ENCODE data around the gene ITGAL.

ITGAL gene

GRCh38 chr16:30541502-30542329 is 69.2 kb downstream of the ITGAL start:
- DNase-seq (ENCODE audit: low read depth in 2 of 2): no peak

GRCh38 chr16:30543067-30543466 is 70.5 kb downstream of the ITGAL start:
- DNase-seq (ENCODE audit: low read depth in 2 of 2): no peak

GRCh38 chr16:30546115-30546514 is 73.6 kb downstream of the ITGAL start:
- no peak for DNase-seq (ENCODE audit: low read depth in 2 of 2)

- no peak for DNase-seq (ENCODE audit: low read depth in 2 of 2)
Measured at GRCh38 chr16:30548416-30549253, 76.1 kb downstream of the ITGAL start.

- peak; percentile 46 to 49 for DNase-seq (ENCODE audit: low read depth in 2 of 2)
Measured at GRCh38 chr16:30551781-30552180, 79.2 kb downstream of the ITGAL start.

- DNase-seq (ENCODE audit: low read depth in 2 of 2): no peak
Measured at GRCh38 chr16:30552956-30553355, 80.4 kb downstream of the ITGAL start.

DNA sequence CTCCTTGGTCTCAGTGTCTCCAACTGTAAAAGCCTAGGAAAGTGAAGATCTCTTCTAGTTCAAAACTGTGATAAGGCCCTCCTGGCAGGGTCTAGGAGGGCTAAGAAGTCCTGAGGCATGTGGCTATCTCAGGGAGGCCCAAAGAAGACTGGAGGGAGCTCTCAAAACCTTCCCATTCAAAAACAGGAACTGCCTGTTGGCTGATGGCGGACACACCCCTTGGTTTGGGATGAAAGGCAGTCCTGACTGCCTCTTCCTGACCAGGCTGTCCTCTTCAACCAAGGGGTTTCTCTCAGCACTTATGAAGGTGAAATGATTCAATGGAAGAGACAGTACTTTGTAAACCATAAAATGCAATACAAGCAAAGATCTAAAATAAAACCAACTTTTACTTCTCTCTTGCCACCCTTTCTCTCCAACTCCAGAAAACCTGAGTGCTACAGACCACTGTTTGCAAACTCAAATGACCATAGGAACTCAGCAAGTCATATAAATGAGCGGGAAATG is 80.9 kb downstream of the ITGAL start:
- DNase-seq (ENCODE audit: low read depth in 2 of 2): no peak

DNA sequence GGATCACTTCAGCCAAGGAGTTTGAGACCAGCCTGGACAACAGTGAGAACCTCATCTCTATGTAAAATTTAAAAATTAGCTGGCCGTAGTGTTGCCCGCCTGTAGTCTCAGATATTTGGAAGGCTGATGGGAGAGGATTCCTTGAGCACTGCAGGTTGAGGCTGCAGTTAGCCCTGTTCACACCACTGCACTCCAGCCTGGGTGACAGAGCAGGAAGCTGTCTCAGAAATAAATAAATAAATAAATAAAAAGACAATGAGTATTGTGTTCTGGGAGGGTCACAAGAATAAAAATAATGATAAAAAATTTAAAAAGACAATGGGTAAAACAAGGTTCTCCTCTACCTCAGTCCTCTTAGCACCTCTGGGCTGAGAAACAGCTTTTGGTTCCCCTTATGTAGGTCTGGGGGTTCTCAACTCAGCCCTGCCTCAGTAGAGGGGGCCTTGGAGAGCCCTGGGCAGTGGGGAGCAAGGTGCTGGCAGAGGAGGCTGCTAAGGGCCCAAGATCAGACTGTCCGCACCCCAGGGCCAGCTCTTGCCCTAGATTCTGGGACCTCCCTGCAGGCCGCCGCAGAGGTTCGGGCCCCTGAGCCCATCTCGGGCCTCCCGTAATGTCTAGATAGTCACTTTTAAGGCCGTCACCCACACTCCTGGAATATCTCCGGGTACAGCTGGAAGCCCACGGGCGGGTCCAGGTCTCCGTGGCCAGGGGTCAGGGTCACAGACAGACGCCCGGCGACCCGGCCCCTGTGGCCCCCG is 82.2 kb downstream of the ITGAL start:
- no peak for DNase-seq (ENCODE audit: low read depth in 2 of 2)

- no peak for DNase-seq (ENCODE audit: low read depth in 2 of 2)
Measured at GRCh38 chr16:30555315-30556124, 83.0 kb downstream of the ITGAL start.

GRCh38 chr16:30556125-30556473 is 83.6 kb downstream of the ITGAL start:
- DNase-seq (ENCODE audit: low read depth in 2 of 2): no peak

- no peak for DNase-seq (ENCODE audit: low read depth in 2 of 2)
Measured at GRCh38 chr16:30557707-30557956, 85.1 kb downstream of the ITGAL start.

DNA sequence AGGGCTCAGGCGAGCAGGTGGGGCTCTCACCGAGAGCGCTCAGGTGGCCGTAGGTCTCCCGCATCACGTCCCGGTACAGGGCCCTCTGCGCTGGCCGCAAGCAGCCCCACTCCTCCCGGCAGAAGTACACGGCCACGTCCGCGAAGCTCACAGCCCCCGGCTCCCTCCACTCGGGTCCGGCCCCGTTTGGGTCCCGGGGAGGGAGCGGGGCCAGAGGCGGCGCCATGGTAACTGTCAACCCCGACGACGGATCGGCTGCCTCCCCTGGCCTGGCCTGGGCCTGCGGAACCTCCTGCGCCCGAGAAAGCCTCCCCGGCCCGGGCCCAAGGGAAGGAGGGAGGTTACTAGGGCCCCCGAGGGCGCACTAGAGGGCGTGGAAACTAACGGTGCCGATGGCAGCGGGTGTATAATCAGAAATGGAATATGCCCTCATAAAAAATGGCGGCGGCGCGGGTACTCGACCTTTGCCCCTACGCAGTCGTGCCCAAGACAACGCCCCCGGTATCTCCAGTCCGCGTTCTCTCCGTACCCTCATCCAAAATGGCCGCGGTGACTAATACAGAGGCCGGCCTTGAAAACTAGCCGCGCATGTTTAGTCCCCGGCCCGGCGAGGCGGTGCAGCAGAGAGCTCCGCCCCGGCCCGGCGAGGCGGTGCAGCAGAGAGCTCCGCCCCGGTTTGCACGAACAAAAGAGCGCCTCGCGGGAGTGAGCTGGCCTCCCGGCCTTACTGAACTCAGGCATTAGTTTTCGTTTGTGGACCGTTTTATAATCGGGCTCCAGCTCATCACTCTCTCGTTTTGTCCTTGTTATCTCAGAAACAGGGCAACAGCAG is 85.6 kb downstream of the ITGAL start, which contains the start of gene ZNF764:
Gene ZNF764 (minus strand): TSS at position 418 of the 832 bp plus-strand sequence. CDS start 192 bp downstream, at position 226.
- peak; percentile 93 to 96 for DNase-seq (ENCODE audit: low read depth in 2 of 2)

GRCh38 chr16:30558789-30559377 is 86.3 kb downstream of the ITGAL start:
- DNase-seq (ENCODE audit: low read depth in 2 of 2): no peak

DNA sequence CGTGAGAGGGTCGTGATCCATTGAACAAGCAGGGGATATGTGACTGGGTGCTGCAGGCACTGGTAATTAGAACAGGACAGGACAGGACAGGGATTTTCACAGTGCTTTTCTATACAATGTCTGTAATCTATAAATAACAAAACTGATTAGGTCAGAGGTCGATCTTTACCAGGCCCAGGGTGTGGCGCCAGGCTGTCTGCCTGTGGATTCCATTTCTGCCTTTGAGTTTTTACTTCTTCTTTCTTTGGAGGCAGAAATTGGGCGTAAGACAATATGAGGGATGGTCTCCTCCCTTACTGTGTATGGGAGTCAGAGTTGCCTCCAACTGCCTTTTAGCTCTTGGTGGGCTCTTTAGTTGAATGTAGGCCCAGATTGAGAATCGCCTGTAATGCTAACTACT is 87.1 kb downstream of the ITGAL start:
- no peak for DNase-seq (ENCODE audit: low read depth in 2 of 2)

- DNase-seq (ENCODE audit: low read depth in 2 of 2): no peak
Measured at GRCh38 chr16:30561089-30561816, 88.7 kb downstream of the ITGAL start.

DNA sequence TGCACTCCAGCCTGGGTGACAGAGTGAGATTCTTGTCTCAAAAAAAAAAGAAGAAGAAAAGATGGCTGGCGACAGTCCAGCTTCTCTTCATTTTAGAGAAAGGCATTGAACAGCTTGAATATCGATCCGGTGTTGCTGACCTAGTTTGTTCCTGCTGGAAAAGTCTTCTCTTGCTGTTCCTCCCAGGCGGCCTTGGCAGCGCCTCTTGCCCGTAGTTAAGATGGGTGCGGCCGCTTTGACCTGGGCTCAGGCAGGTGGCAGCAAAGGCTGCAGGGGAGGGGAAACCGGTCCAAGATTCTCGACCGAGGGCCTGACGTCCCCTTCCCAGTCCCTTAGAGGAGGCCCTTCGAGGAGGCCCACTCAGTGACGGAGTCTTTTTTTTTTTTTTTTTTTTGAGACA is 89.5 kb downstream of the ITGAL start:
- DNase-seq (ENCODE audit: low read depth in 2 of 2): no peak

DNA sequence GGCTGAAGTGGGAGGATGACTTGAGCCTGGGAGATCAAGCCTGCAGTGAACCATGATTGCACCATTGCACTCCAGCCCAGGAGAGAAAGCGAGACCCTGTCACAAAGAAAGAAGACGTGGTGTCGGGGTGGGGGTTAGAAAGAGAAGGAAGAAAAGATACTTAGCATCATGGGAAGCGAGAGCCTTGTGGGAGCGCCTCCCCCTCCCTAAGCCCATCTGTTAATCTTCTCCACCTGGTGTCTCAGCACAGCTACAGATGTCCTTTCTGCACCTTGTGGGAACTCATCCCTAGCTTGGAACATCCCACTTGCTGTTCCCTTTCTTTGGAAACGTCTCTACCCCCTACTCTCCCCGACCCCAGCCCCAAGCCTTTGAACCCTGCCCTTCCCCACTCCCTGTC is 93.0 kb downstream of the ITGAL start:
- DNase-seq (ENCODE audit: low read depth in 2 of 2): no peak

GRCh38 chr16:30565984-30566383 is 93.4 kb downstream of the ITGAL start:
- DNase-seq (ENCODE audit: low read depth in 2 of 2): no peak

GRCh38 chr16:30566531-30566930 is 94.0 kb downstream of the ITGAL start:
- DNase-seq (ENCODE audit: low read depth in 2 of 2): no peak

Measured in stimulated activated CD4-positive, alpha-beta T cell treated with anti-CD3 and anti-CD28 coated beads, Interleukin-4, amount 100 ng/mL, for 48 hours (primary cell).